Thyroid gland (tissue), 4 donors: ENCODE data around the gene DYNC1H1. TPM values are rescaled to one million over a fixed set of nuclear protein-coding genes. Genes with fewer than 3 reads are reported as not detected.

Experiments
- DNase-seq, 2 donors: peaks; one replicate each; pipeline ENCODE4 v3.0.0-alpha.2; 2019
- H3K27ac ChIP-seq, 3 donors: fragments of 200-600 bp; sonication (generic); 1 replicate in 2 of 3; 2 replicates in 1 of 3; pipeline ENCODE4 v1.5.1; 2016 to 2019; ENCODE audit warnings: mild to moderate bottlenecking in 1 of 3, moderate library complexity in 1 of 3
- H3K27me3 ChIP-seq: fragments of 200-600 bp; sonication (generic); one replicate; pipeline ENCODE4 v1.5.1; 2019
- H3K36me3 ChIP-seq, 2 donors: fragments of 200-600 bp; sonication (generic); one replicate each; pipeline ENCODE4 v1.5.1; 2016 to 2019
- H3K4me1 ChIP-seq, 2 donors: fragments of 200-600 bp; sonication (generic); one replicate each; pipeline ENCODE4 v1.5.1; 2017 to 2019
- H3K4me3 ChIP-seq, 3 donors: fragments of 200-600 bp; sonication (generic); replicated peaks in 1 of 3; 1 replicate in 2 of 3; 2 replicates in 1 of 3; pipeline ENCODE4 v1.5.1; 2016; ENCODE audit warnings: mild to moderate bottlenecking in 1 of 3
- H3K9me3 ChIP-seq: fragments of 200-600 bp; sonication (generic); one replicate; pipeline ENCODE4 v1.5.1; 2017
- CTCF ChIP-seq, 6 experiments: fragments of 200-600 bp in 3 of 6; fragments of 450-650 bp in 3 of 6; sonication (generic) in 3 of 6; IDR thresholded peaks; one replicate each; pipeline ENCODE4 v1.5.1; 2016 to 2019; ENCODE audit warnings: antibody characterized with exemption in 6 of 6, mild to moderate bottlenecking in 2 of 6, inconsistent platforms in 1 of 6, moderate library complexity in 1 of 6
- POLR2A ChIP-seq, 2 donors: fragments of 450-650 bp; IDR thresholded peaks; one replicate each; pipeline ENCODE4 v1.6.1; 2017; ENCODE audit warnings: antibody characterized with exemption in 2 of 2, mild to moderate bottlenecking in 2 of 2, moderate library complexity in 1 of 2
- WGBS, 2 donors: methylation state at CpG; one replicate each; pipeline ENCODE4 v1.1.5; 2017; 5-methylcytosine and 5-hydroxymethylcytosine counted together
- intact Hi-C: fragments of 100-400 bp; cut with DNase I; formaldehyde crosslinking; loops from one replicate; pipeline ENCODE4 v1.15.1; 2023
- total RNA-seq, 4 donors: library from RNA; depleted of rRNA; stranded (reverse); fragments of >200 nt; gene quantifications; one replicate each; pipeline ENCODE4 v1.2.3, GENCODE V29; 2016

DYNC1H1 gene
- total RNA-seq, 4 donors from 2014 or later, result 464 to 818 (median 553) TPM

- Histone ChIP-seq H3K9me3 (no peaks in the 10 kb centered on the region), H3K27me3 (no peaks in the 10 kb centered on the region), H3K4me3 (no peak overlapping the region), H3K4me1 (peaks cover 0 to 4% of the 10 kb centered on the region in 2 donors), H3K27ac (no peak overlapping the region), H3K36me3 (peaks cover 0 to 9% of the 10 kb centered on the region in 2 donors)
- WGBS, 2 donors, result 81 to 82% methylated on average over 5 of the region's 5 CpGs
- no peak for TF ChIP-seq CTCF (IDR thresholded peaks at IDR 0.05)
- no peak for TF ChIP-seq POLR2A (IDR thresholded peaks at IDR 0.05)
- intact Hi-C loops, result no loop called here
- DNase-seq, result no peak
Observed at GRCh38 chr14:101926620-101927019, 37.8 kb upstream of the DYNC1H1 start.

GRCh38 chr14:101927859-101928258 lies 36.5 kb upstream of the DYNC1H1 start:
- H3K4me1 ChIP-seq, result peaks cover 0 to 4% of the 10 kb centered on the region in 2 donors
- 69 to 72% methylated on average over 10 of the region's 10 CpGs for WGBS, 2 donors
- H3K27ac ChIP-seq, result peak overlapping the region in 1 of 3 donors; percentile 43
- peak; percentile 39 to 43 for DNase-seq
- TF ChIP-seq CTCF (IDR thresholded peaks at IDR 0.05) (no peak), POLR2A (IDR thresholded peaks at IDR 0.05) (no peak)
- H3K27me3 ChIP-seq, result no peaks in the 10 kb centered on the region
- H3K4me3 ChIP-seq, result no peak overlapping the region
- peaks cover 0 to 3% of the 10 kb centered on the region in 2 donors for H3K36me3 ChIP-seq
- H3K9me3 ChIP-seq, result no peaks in the 10 kb centered on the region
- intact Hi-C loops, result no loop called here

- peaks cover 0 to 3% of the 10 kb centered on the region in 2 donors for H3K36me3 ChIP-seq
- no peak overlapping the region for H3K4me3 ChIP-seq
- 92 to 93% methylated on average over 24 of the region's 24 CpGs for WGBS, 2 donors
- DNase-seq, result no peak
- no peaks in the 10 kb centered on the region for H3K9me3 ChIP-seq
- peak overlapping the region in 1 of 3 donors; percentile 9 for H3K27ac ChIP-seq
- intact Hi-C loops, result no loop called here
- H3K27me3 ChIP-seq, result no peaks in the 10 kb centered on the region
- H3K4me1 ChIP-seq, result peaks cover 0 to 4% of the 10 kb centered on the region in 2 donors
- TF ChIP-seq POLR2A (IDR thresholded peaks at IDR 0.05), result no peak
- no peak for TF ChIP-seq CTCF (IDR thresholded peaks at IDR 0.05)
Observed at GRCh38 chr14:101928415-101928841, 35.9 kb upstream of the DYNC1H1 start.

- 95 to 98% methylated on average over 10 of the region's 10 CpGs for WGBS, 2 donors
- intact Hi-C loops, result no loop called here
- no peak for DNase-seq
Observed at GRCh38 chr14:101929096-101929495, 35.3 kb upstream of the DYNC1H1 start.

More at GRCh38 chr14:101929096-101929495, 35.3 kb upstream of the DYNC1H1 start:
- Histone ChIP-seq H3K4me1 (peaks cover 0 to 4% of the 10 kb centered on the region in 2 donors), H3K27ac (no peak overlapping the region), H3K9me3 (no peaks in the 10 kb centered on the region), H3K27me3 (no peaks in the 10 kb centered on the region), H3K4me3 (no peak overlapping the region), H3K36me3 (peaks cover 0 to 3% of the 10 kb centered on the region in 2 donors)
- TF ChIP-seq CTCF (IDR thresholded peaks at IDR 0.05) (no peak), POLR2A (IDR thresholded peaks at IDR 0.05) (no peak)
